SK-N-SH treated with all-trans-retinoic acid at 6 μM for 48 hours (cell line): ENCODE results near the gene SPECC1.
"Not testable (repeated sequence)": the region's sequence is repeated elsewhere in the genome, so short reads cannot be mapped to it uniquely, and the experiment has no call there.

ENCODE experiments used
- ATAC-seq: fragments of 200-7000 bp; cut with Tn5 transposase; 3 replicates; pipeline ENCODE4 v1.9.1; 2020; ENCODE audit warnings: mild to moderate bottlenecking, moderate library complexity
- ARNTL ChIP-seq: fragments of 450-650 bp; formaldehyde crosslinking; IDR thresholded peaks from 2 replicates; pipeline ENCODE4 v1.5.0; 2020; ENCODE audit warnings: low read depth, mild to moderate bottlenecking, moderate library complexity, borderline replicate concordance
- BACH2 ChIP-seq: fragments of 250-450 bp; sonication (Bioruptor Pico); IDR thresholded peaks from 2 replicates; pipeline ENCODE4 v1.9.0; 2021; ENCODE audit warnings: mild to moderate bottlenecking, borderline replicate concordance
- CREB5 ChIP-seq: fragments of 250-450 bp; sonication (Bioruptor Pico); IDR thresholded peaks from 2 replicates; pipeline ENCODE4 v1.5.1; 2020; ENCODE audit warnings: low read depth, mild to moderate bottlenecking, moderate library complexity
- CSRNP3 ChIP-seq: fragments of 250-450 bp; sonication (Bioruptor Pico); IDR thresholded peaks from 2 replicates; pipeline ENCODE4 v1.5.1; 2021; ENCODE audit warnings: mild to moderate bottlenecking, moderate library complexity
- ESRRG ChIP-seq: fragments of 250-450 bp; sonication (Bioruptor Pico); IDR thresholded peaks from 2 replicates; pipeline ENCODE4 v1.6.1; 2021; ENCODE audit warnings: mild to moderate bottlenecking
- GLIS3 ChIP-seq: fragments of 250-450 bp; sonication (Bioruptor Pico); IDR thresholded peaks from 2 replicates; pipeline ENCODE4 v1.5.0; 2020; ENCODE audit warnings: mild to moderate bottlenecking, moderate library complexity
- ISL1 ChIP-seq: fragments of 250-450 bp; sonication (Bioruptor Pico); IDR thresholded peaks from 2 replicates; pipeline ENCODE4 v2.1.2; 2022; ENCODE audit warnings: mild to moderate bottlenecking, moderate library complexity
- OSR1 ChIP-seq: fragments of 250-450 bp; sonication (Bioruptor Pico); IDR thresholded peaks from 2 replicates; pipeline ENCODE4 v1.8.0; 2022; ENCODE audit warnings: moderate library complexity, mild to moderate bottlenecking, inconsistent platforms
- PPARA ChIP-seq: fragments of 250-450 bp; sonication (Bioruptor Pico); IDR thresholded peaks from 2 replicates; pipeline ENCODE4 v1.5.0; 2020; ENCODE audit warnings: mild to moderate bottlenecking, borderline replicate concordance
- TCF4 ChIP-seq: fragments of 250-450 bp; sonication (Bioruptor Pico); IDR thresholded peaks from 2 replicates; pipeline ENCODE4 v1.8.0; 2021; ENCODE audit warnings: mild to moderate bottlenecking, moderate library complexity, borderline replicate concordance
- TOX ChIP-seq: fragments of 250-450 bp; sonication (Bioruptor Pico); IDR thresholded peaks from 2 replicates; pipeline ENCODE4 v1.8.0; 2021; ENCODE audit warnings: mild to moderate bottlenecking, moderate library complexity, borderline replicate concordance
- ZC3H10 ChIP-seq: fragments of 250-450 bp; sonication (Bioruptor Pico); IDR thresholded peaks from 2 replicates; pipeline ENCODE4 v1.5.1; 2021; ENCODE audit warnings: mild to moderate bottlenecking, moderate library complexity
- ZFP3 ChIP-seq: fragments of 250-450 bp; sonication (Bioruptor Pico); IDR thresholded peaks from 2 replicates; pipeline ENCODE4 v1.5.0; 2020; ENCODE audit warnings: mild to moderate bottlenecking, moderate library complexity
- ZNF565 ChIP-seq: fragments of 450-650 bp; formaldehyde crosslinking; conservative IDR thresholded peaks from 2 replicates; pipeline ENCODE4 v1.5.0; 2020; ENCODE audit warnings: low read depth, mild to moderate bottlenecking, moderate library complexity
- ZNF8 ChIP-seq: fragments of 450-650 bp; formaldehyde crosslinking; IDR thresholded peaks from 2 replicates; pipeline ENCODE4 v1.5.0; 2020; ENCODE audit warnings: mild to moderate bottlenecking, moderate library complexity
- TF ChIP-seq, protein P1 (sequence below): fragments of 250-450 bp; sonication (Bioruptor Pico); IDR thresholded peaks from 2 replicates; pipeline ENCODE4 v1.8.0; 2021; ENCODE audit warnings: low read depth, mild to moderate bottlenecking, moderate library complexity, borderline replicate concordance
- TF ChIP-seq, protein P2 (sequence below): fragments of 250-450 bp; sonication (Bioruptor Pico); IDR thresholded peaks from 2 replicates; pipeline ENCODE4 v1.8.0; 2020; ENCODE audit warnings: mild to moderate bottlenecking, moderate library complexity, borderline replicate concordance

Gene SPECC1

GRCh38 chr17:20189302-20189701 lies 180.1 kb downstream of the SPECC1 start:
- peak; percentile 89 for ATAC-seq
- TF ChIP-seq ESRRG (no peak), ISL1 (CRISPR knock-in tag) (0 out of 2 replicates have a peak, but pooled peaks have one; percentile 13), ZFP3 (CRISPR knock-in tag) (peak; percentile 43; the same call in 1 of the 2 replicates)
- TF ChIP-seq, all 23 proteins: peak for 2

GRCh38 chr17:20189979-20190378 lies 180.8 kb downstream of the SPECC1 start:
- ATAC-seq, result no peak
- TF ChIP-seq ISL1 (CRISPR knock-in tag), result no peak

- TF ChIP-seq ISL1 (CRISPR knock-in tag) (no peak), ZNF8 (no peak), ZC3H10 (no peak), TCF4 (CRISPR knock-in tag) (no peak), TOX (no peak), PPARA (CRISPR knock-in tag) (no peak), ARNTL (CRISPR knock-in tag) (no peak), ZNF565 (no peak), CREB5 (no peak)
- TF ChIP-seq, protein P1, sequence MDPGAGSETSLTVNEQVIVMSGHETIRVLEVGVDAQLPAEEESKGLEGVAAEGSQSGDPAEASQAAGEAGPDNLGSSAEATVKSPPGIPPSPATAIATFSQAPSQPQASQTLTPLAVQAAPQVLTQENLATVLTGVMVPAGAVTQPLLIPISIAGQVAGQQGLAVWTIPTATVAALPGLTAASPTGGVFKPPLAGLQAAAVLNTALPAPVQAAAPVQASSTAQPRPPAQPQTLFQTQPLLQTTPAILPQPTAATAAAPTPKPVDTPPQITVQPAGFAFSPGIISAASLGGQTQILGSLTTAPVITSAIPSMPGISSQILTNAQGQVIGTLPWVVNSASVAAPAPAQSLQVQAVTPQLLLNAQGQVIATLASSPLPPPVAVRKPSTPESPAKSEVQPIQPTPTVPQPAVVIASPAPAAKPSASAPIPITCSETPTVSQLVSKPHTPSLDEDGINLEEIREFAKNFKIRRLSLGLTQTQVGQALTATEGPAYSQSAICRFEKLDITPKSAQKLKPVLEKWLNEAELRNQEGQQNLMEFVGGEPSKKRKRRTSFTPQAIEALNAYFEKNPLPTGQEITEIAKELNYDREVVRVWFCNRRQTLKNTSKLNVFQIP (CRISPR knock-in tag), result no peak
- no peak for ATAC-seq
Measured at GRCh38 chr17:20190605-20191004, 181.4 kb downstream of the SPECC1 start.

- ATAC-seq, result no peak
Measured at GRCh38 chr17:20191056-20191455, 181.9 kb downstream of the SPECC1 start.

DNA sequence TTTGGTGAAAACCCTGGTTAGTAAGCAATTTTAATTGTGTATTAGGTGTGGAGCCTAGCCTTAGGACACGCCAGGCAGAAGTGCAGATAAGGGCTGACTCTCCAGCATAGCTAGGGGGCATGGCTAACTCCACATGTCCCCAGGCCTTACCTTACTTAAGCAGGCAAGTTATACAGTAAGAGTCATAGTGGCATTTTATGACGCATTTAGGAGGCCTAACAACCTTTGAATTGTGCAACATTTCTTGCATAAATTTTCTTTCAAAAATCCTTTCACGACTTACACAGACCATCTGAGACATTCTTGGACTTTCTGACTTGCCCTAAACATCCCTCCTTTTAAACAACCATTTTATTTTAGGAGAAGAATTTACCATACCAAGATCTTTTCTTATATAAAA lies 187.1 kb downstream of the SPECC1 start:
- ATAC-seq, result not testable (repeated sequence)

More at GRCh38 chr17:20191056-20191455, 181.9 kb downstream of the SPECC1 start:
- TF ChIP-seq OSR1 (CRISPR knock-in tag), result no peak
- TF ChIP-seq ESRRG, result no peak
- TF ChIP-seq TOX, result no peak
- TF ChIP-seq ISL1 (CRISPR knock-in tag), result no peak
- TF ChIP-seq GLIS3 (CRISPR knock-in tag), result no peak
- TF ChIP-seq ARNTL (CRISPR knock-in tag), result no peak
- no peak for TF ChIP-seq TCF4 (CRISPR knock-in tag)
- no peak for TF ChIP-seq ZNF8
- TF ChIP-seq ZC3H10, result no peak
- no peak for TF ChIP-seq CSRNP3 (CRISPR knock-in tag)

DNA sequence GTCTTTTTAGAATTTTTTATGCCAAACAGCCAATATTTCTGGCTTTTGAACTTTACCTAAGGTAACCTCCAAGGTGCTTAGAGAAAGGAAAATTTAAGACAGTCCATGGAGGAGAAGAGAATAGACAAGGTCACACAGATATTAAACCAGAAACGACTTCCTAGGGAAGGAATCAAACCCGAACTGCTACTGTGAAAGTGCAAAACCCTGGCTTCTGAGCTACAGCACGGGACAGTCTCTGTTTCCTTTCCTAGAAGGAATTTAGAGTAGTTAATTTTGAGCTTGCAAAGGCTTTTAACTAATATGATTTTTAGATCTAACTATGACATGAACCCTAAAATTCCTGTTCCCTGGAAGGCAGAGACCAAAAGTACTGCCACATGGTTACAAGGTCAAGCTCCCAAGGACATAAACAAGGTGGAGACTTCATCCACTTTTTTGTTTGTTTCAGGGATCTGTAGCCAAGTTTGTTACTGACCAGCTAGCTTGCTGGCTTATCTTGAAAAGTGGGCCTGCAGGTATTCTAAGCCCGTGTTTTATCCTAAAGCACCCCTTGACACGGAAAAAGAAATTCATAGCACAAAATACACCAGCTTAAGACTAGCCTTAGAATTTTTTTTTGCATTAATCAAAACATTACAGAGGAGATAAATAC lies 188.2 kb downstream of the SPECC1 start:
- ATAC-seq, result no peak
- no peak for TF ChIP-seq TCF4 (CRISPR knock-in tag)
- TF ChIP-seq BACH2 (CRISPR knock-in tag), result no peak
- TF ChIP-seq, protein P2, sequence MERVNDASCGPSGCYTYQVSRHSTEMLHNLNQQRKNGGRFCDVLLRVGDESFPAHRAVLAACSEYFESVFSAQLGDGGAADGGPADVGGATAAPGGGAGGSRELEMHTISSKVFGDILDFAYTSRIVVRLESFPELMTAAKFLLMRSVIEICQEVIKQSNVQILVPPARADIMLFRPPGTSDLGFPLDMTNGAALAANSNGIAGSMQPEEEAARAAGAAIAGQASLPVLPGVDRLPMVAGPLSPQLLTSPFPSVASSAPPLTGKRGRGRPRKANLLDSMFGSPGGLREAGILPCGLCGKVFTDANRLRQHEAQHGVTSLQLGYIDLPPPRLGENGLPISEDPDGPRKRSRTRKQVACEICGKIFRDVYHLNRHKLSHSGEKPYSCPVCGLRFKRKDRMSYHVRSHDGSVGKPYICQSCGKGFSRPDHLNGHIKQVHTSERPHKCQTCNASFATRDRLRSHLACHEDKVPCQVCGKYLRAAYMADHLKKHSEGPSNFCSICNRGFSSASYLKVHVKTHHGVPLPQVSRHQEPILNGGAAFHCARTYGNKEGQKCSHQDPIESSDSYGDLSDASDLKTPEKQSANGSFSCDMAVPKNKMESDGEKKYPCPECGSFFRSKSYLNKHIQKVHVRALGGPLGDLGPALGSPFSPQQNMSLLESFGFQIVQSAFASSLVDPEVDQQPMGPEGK (CRISPR knock-in tag), result no peak
- no peak for TF ChIP-seq ZNF565
- no peak for TF ChIP-seq ESRRG
- TF ChIP-seq ZFP3 (CRISPR knock-in tag), result no peak
- TF ChIP-seq ARNTL (CRISPR knock-in tag), result no peak
